Activated B cell treated with CpG ODN at 0.5 μM for 24 hours (primary cell): ENCODE results near the gene CELF3. TPM values are rescaled to one million over a fixed set of nuclear protein-coding genes. Genes with fewer than 3 reads are reported as not detected.

Experiments used
- ATAC-seq: fragments of 200-7000 bp; cut with Tn5 transposase; one replicate; pipeline ENCODE4 v1.10.0; 2021; ENCODE audit warnings: low read depth, mild to moderate bottlenecking, moderate library complexity
- CTCF ChIA-PET: fragments of 350-600 bp; sonication (Branson Sonifier 250); formaldehyde crosslinking; loops from one replicate; lab custom pipeline; 2021; ENCODE audit warnings: antibody characterized with exemption; lab: Charles Lee
- POLR2A ChIA-PET: fragments of 350-600 bp; sonication (Branson Sonifier 250); formaldehyde crosslinking; loops from one replicate; lab custom pipeline; 2021; ENCODE audit warnings: antibody characterized with exemption; lab: Charles Lee
- DNase-seq: peaks from one replicate; pipeline ENCODE4 v3.0.0; 2022
- H3K27ac Mint-ChIP-seq: one replicate; pipeline ENCODE4 v1.8.0; 2020; ENCODE audit warnings: mixed read lengths
- H3K27me3 Mint-ChIP-seq: one replicate; pipeline ENCODE4 v1.8.0; 2021; ENCODE audit warnings: mixed read lengths
- H3K36me3 Mint-ChIP-seq: one replicate; pipeline ENCODE4 v1.8.0; 2021; ENCODE audit warnings: low read depth, mixed read lengths
- H3K4me1 Mint-ChIP-seq: one replicate; pipeline ENCODE4 v1.8.0; 2021; ENCODE audit warnings: mixed read lengths
- H3K4me3 Mint-ChIP-seq: one replicate; pipeline ENCODE4 v1.8.0; 2020; ENCODE audit warnings: mild to moderate bottlenecking, mixed read lengths
- H3K9me3 Mint-ChIP-seq: one replicate; pipeline ENCODE4 v1.8.0; 2020; ENCODE audit warnings: mixed read lengths
- intact Hi-C: fragments of 100-400 bp; cut with micrococcal nuclease; formaldehyde crosslinking; loops from one replicate; pipeline ENCODE4 v1.15.1; 2024
- total RNA-seq: library from RNA; stranded (reverse); gene quantifications from 2 replicates; pipeline ENCODE4 v1.2.3, GENCODE V29; 2022
- TF ChIP-seq, protein P1 (sequence below): fragments of 200-600 bp; IDR thresholded peaks from one replicate; pipeline ENCODE4 v1.8.0; 2022; ENCODE audit warnings: antibody characterized with exemption, mild to moderate bottlenecking

CELF3 gene
- total RNA-seq, 1 donor from 2014 or later: not detected

DNA sequence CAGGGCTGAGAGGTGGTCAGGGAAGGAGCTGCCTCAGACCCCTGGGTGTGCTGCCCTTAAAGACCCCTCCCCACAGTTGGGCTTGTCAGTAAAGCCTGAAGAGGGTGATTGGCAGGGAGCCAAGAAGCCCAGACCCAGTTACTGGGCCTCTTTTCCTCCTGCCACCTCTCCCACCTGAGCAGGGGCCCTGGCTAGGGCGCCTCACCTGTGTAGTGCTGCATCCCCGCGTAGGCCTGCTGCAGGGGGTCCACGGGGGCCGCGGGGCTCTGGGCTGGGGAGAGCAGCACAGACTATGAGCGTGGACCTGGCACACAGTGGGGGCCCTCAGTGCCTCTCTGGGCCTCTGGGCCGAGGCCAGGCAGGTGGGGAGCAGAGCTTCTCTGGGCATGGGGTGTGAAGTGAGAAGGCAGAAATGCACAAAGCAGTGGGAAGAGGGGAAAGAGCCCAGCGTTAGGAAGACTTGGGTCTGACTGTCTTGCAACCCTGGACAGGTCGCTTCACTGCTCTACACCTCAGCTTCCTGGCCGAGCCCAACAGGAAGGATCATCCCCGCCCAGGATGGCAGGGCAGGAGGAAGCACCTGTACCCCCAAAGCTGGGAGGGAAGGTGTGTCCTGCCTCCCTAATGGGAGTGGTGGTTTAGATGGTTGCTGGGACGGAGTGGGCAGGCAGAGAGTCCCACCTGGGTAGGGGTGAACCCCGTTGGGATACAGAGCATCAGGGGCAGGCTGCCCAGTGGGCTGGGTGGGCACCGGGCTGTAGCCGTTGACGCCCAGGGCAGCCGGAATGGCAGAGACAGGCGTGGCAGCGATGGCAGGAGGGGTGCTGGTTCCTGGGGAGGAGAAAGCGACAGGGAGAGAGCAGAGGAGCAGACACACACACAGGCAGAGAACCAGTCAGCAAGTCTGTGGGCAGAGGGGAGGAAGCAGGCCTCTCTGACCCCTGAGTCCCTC lies 9.9 kb downstream of the CELF3 start:
- ChIA-PET CTCF (no interaction called here), POLR2A (no interaction called here)
- DNase-seq (no peak), ATAC-seq (no peak)
- intact Hi-C loops: no loop called here
- TF ChIP-seq, protein P1, sequence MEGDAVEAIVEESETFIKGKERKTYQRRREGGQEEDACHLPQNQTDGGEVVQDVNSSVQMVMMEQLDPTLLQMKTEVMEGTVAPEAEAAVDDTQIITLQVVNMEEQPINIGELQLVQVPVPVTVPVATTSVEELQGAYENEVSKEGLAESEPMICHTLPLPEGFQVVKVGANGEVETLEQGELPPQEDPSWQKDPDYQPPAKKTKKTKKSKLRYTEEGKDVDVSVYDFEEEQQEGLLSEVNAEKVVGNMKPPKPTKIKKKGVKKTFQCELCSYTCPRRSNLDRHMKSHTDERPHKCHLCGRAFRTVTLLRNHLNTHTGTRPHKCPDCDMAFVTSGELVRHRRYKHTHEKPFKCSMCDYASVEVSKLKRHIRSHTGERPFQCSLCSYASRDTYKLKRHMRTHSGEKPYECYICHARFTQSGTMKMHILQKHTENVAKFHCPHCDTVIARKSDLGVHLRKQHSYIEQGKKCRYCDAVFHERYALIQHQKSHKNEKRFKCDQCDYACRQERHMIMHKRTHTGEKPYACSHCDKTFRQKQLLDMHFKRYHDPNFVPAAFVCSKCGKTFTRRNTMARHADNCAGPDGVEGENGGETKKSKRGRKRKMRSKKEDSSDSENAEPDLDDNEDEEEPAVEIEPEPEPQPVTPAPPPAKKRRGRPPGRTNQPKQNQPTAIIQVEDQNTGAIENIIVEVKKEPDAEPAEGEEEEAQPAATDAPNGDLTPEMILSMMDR: no peak
- no peak overlapping the region for H3K27ac Mint-ChIP-seq
- no peaks in the 10 kb centered on the region for H3K27me3 Mint-ChIP-seq
- H3K4me1 Mint-ChIP-seq: peaks cover 5% of the 10 kb centered on the region
- H3K9me3 Mint-ChIP-seq: no peaks in the 10 kb centered on the region
- no peak overlapping the region for H3K4me3 Mint-ChIP-seq
- no peaks in the 10 kb centered on the region for H3K36me3 Mint-ChIP-seq

DNA sequence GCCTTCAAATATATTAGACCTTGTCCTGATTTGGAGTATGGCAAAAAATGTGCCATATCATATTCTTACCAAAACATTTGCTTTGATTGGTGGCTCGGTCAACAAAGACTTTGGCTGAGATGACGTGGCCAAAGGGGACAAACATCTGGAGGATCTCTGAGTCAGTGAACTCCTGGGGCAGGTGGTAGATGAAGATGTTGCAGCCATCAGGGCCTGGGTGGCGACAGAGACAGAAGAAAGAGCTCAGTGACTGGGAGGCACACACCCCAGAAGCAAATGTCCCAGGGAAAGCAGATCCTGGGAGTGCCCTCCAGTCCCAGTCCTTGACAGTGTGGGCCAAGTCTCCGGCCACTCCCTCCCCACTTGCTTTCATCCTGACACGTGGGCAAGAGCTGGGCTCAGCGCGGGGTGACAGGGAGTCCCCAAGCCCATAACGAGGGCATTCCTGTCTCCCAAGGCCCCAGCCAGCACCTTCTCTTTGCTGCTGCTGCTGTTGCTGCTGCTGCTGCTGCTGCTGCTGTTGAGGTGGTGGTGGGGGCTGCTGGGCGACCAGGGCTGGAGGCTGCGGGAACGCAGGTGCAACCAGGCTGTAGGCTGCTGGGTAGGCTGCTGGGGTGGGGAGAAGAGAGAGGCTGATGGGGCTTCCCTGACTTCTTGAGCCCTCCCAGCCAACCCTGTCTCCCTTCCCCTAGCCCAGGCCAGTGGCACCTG lies 10.7 kb downstream of the CELF3 start:
- no peak for DNase-seq
- Mint-ChIP-seq H3K36me3 (peaks cover 3% of the 10 kb centered on the region), H3K4me1 (peaks cover 5% of the 10 kb centered on the region), H3K4me3 (no peak overlapping the region), H3K27me3 (no peaks in the 10 kb centered on the region), H3K27ac (no peak overlapping the region), H3K9me3 (no peaks in the 10 kb centered on the region)
- ATAC-seq: no peak
- intact Hi-C loops: no loop called here
- CTCF ChIA-PET: no interaction called here
- TF ChIP-seq, protein P1: no peak
- POLR2A ChIA-PET: no interaction called here

DNA sequence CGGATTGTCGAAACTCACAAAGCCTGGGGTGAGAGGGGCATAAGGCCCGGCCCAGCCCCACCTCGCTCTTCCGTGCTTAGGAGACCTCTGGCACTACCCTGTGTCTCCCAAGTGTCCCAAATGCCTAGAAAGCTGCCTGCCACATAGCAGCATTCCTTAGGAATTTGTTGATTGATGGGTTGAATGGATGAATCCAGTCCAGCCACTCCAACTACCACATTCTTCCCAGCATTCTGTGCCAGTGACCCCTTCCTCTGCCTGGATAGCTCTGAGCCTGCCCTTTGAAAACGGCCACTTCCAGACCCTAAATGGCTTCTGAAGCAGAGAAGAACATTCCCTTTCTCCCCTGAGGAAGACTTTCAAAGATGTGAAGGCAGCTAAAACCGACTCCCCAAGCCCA lies 11.5 kb downstream of the CELF3 start:
- CTCF ChIA-PET: no interaction called here
- DNase-seq (no peak), ATAC-seq (no peak)
- Mint-ChIP-seq H3K4me3 (no peak overlapping the region), H3K27me3 (no peaks in the 10 kb centered on the region), H3K36me3 (peaks cover 11% of the 10 kb centered on the region), H3K4me1 (peaks cover 5% of the 10 kb centered on the region), H3K27ac (no peak overlapping the region), H3K9me3 (no peaks in the 10 kb centered on the region)
- intact Hi-C loops: no loop called here
- POLR2A ChIA-PET: no interaction called here
- TF ChIP-seq, protein P1: no peak

DNA sequence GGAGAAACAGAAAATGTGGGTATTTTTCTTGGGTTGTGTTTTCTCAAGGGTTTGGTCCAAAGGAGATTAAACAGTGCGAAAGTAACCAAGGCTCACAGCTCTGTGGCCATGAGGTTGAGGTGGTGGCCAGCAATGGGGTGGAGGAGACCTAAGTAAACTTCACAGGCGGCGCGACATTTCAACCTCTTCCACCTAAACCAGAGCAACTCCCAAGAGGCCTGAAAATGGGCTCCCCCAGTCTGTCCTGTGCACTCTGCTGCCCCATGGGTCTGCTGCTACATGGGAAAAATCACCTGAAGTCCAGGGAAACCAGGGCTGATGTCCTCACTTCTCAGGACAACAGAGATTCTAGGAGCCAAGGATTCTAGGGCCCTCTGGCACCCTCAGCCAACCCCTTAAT lies 12.4 kb downstream of the CELF3 start:
- ChIA-PET CTCF (no interaction called here), POLR2A (no interaction called here)
- TF ChIP-seq, protein P1: no peak
- Mint-ChIP-seq H3K27me3 (no peaks in the 10 kb centered on the region), H3K9me3 (no peaks in the 10 kb centered on the region), H3K4me3 (no peak overlapping the region), H3K27ac (no peak overlapping the region), H3K4me1 (peaks cover 5% of the 10 kb centered on the region), H3K36me3 (peaks cover 20% of the 10 kb centered on the region)
- DNase-seq (no peak), ATAC-seq (no peak)
- intact Hi-C loops: no loop called here

DNA sequence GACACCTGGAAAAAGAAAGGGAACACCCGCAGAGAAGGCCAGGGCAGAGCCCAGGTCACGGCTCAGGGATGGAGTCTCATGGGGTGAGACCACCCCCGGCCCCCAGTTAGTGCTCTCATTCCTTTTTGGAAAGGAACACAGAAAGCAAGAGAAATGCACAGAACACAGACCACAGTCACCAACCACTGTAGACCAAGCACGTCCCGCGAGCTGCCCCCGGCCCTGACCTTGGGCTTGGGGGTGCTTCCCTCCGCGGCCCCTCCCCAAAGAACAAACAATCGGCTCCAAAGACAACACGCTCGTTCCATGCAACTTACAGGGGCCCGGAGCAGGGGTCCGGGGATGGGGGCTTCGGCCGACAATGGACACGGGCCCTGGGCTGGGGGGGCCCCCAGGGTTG lies 12.8 kb downstream of the CELF3 start:
- no peaks in the 10 kb centered on the region for H3K27me3 Mint-ChIP-seq
- DNase-seq: no peak
- ChIA-PET POLR2A (no interaction called here), CTCF (no interaction called here)
- H3K27ac Mint-ChIP-seq: no peak overlapping the region
- no peak overlapping the region for H3K4me3 Mint-ChIP-seq
- peaks cover 23% of the 10 kb centered on the region for H3K36me3 Mint-ChIP-seq
- no peak for ATAC-seq
- TF ChIP-seq, protein P1: no peak
- no peaks in the 10 kb centered on the region for H3K9me3 Mint-ChIP-seq
- H3K4me1 Mint-ChIP-seq: peaks cover 5% of the 10 kb centered on the region
- intact Hi-C loops: no loop called here
